PC-9 (cell line): ENCODE results near the gene CELF4. TPM values are rescaled to one million over a fixed set of nuclear protein-coding genes. Genes with fewer than 3 reads are reported as not detected.

ENCODE experiments used
- BruUV-seq: library from RNA; stranded (reverse); fragments of 400-500 nt; replicated peaks from 2 replicates; lab custom pipeline; 2021; lab: Mats Ljungman, UMichigan
- CTCF ChIA-PET: fragments of 300-600 bp; sonication (Branson Sonifier 250); formaldehyde crosslinking; loops from one replicate; lab custom pipeline; 2022; ENCODE audit warnings: antibody characterized with exemption; lab: Charles Lee
- POLR2A ChIA-PET: fragments of 300-600 bp; sonication (Branson Sonifier 250); formaldehyde crosslinking; loops from one replicate; lab custom pipeline; 2022; ENCODE audit warnings: antibody characterized with exemption; ENCODE audit not compliant: unreplicated experiment; lab: Charles Lee
- DNase-seq, 2 experiments: peaks; one replicate each; pipeline versions ENCODE4 v3.0.0 to v3.0.0-alpha.2; 2015 to 2022; ENCODE audit warnings: mixed read lengths in 1 of 2
- H2AFZ ChIP-seq: fragments of 200-600 bp; sonication (generic); 2 replicates; pipeline ENCODE4 v1.8.1; 2017; ENCODE audit warnings: antibody characterized with exemption
- H3F3A ChIP-seq: fragments of 200-600 bp; sonication (generic); 2 replicates; pipeline ENCODE4 v1.8.1; 2017; ENCODE audit warnings: antibody characterized with exemption, mild to moderate bottlenecking, low read depth; ENCODE audit not compliant: insufficient read depth
- H3K27ac ChIP-seq: fragments of 200-600 bp; sonication (generic); 2 replicates; pipeline ENCODE4 v1.6.1; 2016; ENCODE audit warnings: mixed run types
- H3K27me3 ChIP-seq: fragments of 200-600 bp; sonication (generic); 2 replicates; pipeline ENCODE4 v1.6.1; 2016; ENCODE audit warnings: low read depth, mixed run types; ENCODE audit not compliant: insufficient read depth
- H3K36me3 ChIP-seq: fragments of 200-600 bp; sonication (generic); 2 replicates; pipeline ENCODE4 v1.6.1; 2016; ENCODE audit warnings: low read depth, mixed run types
- H3K4me1 ChIP-seq: fragments of 200-600 bp; sonication (generic); replicated peaks from 2 replicates; pipeline ENCODE4 v1.6.1; 2016; ENCODE audit warnings: mixed run types; ENCODE audit not compliant: insufficient read depth
- H3K4me2 ChIP-seq: fragments of 200-600 bp; sonication (generic); 2 replicates; pipeline ENCODE4 v1.6.1; 2017; ENCODE audit warnings: mixed run types
- H3K4me3 ChIP-seq: fragments of 200-600 bp; sonication (generic); 2 replicates; pipeline ENCODE4 v1.6.1; 2016; ENCODE audit warnings: mixed run types
- H3K79me2 ChIP-seq: fragments of 200-600 bp; sonication (generic); 2 replicates; pipeline ENCODE4 v1.6.1; 2017; ENCODE audit warnings: low read depth, mixed run types
- H3K9me2 ChIP-seq: fragments of 200-600 bp; sonication (generic); 2 replicates; pipeline ENCODE4 v1.8.1; 2017; ENCODE audit warnings: mild to moderate bottlenecking; ENCODE audit not compliant: insufficient read depth
- H3K9me3 ChIP-seq: fragments of 200-600 bp; sonication (generic); 2 replicates; pipeline ENCODE4 v1.8.1; 2016; ENCODE audit warnings: low read depth; ENCODE audit not compliant: insufficient read depth
- H4K20me1 ChIP-seq: fragments of 200-600 bp; sonication (generic); 2 replicates; pipeline ENCODE4 v1.8.1; 2017; ENCODE audit not compliant: insufficient read depth
- EZH2 ChIP-seq: fragments of 200-600 bp; sonication (generic); IDR thresholded peaks from 2 replicates; pipeline ENCODE4 v1.8.0; 2017; ENCODE audit warnings: antibody characterized with exemption, low read depth
- intact Hi-C: fragments of 100-400 bp; cut with micrococcal nuclease; formaldehyde crosslinking; loops from one replicate; pipeline ENCODE4 v1.10.0; 2022; ENCODE audit not compliant: unreplicated experiment
- total RNA-seq: library from RNA; stranded (reverse); gene quantifications from 2 replicates; pipeline ENCODE4 v1.2.3, GENCODE V29; 2021
- TF ChIP-seq, protein P1 (sequence below): fragments of 200-600 bp; sonication (generic); conservative IDR thresholded peaks from 2 replicates; pipeline ENCODE4 v1.6.1; 2017; ENCODE audit warnings: mixed run types, antibody characterized with exemption, mild to moderate bottlenecking, moderate library complexity

Gene CELF4
- total RNA-seq, 1 experiment from 2014 or later = 1.2 TPM

DNA sequence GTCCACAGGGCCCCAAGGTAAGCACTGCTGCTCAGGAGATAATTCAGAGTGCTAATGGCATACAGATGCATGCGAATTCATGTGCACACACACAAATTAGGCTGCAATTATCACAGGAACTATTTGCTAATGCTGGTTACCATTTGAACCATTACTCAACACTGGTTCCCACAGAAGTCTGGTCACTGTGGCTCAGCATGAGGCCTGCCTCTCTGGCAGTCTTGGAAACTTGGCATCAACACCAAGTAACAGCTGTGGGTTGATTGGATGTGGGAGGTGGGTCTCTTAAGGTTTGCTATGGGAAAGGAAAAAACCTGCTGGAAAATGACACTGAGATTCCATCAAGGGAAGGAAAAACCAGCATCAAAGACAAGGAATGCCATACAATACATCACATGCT, 105.0 kb downstream of the CELF4 start:
- CTCF ChIA-PET = no interaction called here
- no peak for TF ChIP-seq EZH2
- TF ChIP-seq, protein P1, sequence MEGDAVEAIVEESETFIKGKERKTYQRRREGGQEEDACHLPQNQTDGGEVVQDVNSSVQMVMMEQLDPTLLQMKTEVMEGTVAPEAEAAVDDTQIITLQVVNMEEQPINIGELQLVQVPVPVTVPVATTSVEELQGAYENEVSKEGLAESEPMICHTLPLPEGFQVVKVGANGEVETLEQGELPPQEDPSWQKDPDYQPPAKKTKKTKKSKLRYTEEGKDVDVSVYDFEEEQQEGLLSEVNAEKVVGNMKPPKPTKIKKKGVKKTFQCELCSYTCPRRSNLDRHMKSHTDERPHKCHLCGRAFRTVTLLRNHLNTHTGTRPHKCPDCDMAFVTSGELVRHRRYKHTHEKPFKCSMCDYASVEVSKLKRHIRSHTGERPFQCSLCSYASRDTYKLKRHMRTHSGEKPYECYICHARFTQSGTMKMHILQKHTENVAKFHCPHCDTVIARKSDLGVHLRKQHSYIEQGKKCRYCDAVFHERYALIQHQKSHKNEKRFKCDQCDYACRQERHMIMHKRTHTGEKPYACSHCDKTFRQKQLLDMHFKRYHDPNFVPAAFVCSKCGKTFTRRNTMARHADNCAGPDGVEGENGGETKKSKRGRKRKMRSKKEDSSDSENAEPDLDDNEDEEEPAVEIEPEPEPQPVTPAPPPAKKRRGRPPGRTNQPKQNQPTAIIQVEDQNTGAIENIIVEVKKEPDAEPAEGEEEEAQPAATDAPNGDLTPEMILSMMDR = no peak
- Histone ChIP-seq H3K4me2 (no peak overlapping the region), H3K9me2 (no peaks in the 10 kb centered on the region), H3K36me3 (no peaks in the 10 kb centered on the region), H3K4me1 (no peaks in the 10 kb centered on the region), H4K20me1 (no peaks in the 10 kb centered on the region), H2AFZ (no peak overlapping the region), H3K27ac (no peak overlapping the region), H3K4me3 (no peak overlapping the region), H3F3A (no peaks in the 10 kb centered on the region), H3K9me3 (no peaks in the 10 kb centered on the region), H3K27me3 (peaks cover 11% of the 10 kb centered on the region), H3K79me2 (no peaks in the 10 kb centered on the region)
- POLR2A ChIA-PET = no interaction called here
- no peak for DNase-seq
- intact Hi-C loops = no loop called here
- BruUV-seq = no TSS peak

DNA sequence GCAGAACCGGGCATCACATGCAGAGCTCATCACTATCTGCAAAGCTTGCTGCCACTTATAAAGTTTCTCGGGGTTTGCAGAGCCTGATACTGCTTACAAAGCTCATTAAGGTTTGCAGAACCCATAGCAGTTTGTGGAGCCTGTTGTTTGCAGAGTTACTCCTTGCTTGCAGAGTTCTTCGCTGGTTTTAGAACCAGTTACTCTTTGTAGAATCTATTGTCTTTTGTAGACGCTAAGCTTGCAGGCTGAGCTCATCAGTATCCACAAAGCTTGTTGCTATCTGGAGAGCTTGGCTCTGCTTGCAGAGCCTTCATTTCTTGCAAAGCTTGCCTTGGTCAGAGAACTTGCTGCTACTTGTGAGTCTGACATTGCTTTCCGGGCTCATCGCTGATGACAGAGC, 106.9 kb downstream of the CELF4 start:
- POLR2A ChIA-PET = no interaction called here
- Histone ChIP-seq H3F3A (no peaks in the 10 kb centered on the region), H3K36me3 (no peaks in the 10 kb centered on the region), H4K20me1 (no peaks in the 10 kb centered on the region), H3K4me1 (no peaks in the 10 kb centered on the region), H3K9me2 (no peaks in the 10 kb centered on the region), H2AFZ (no peak overlapping the region), H3K79me2 (no peaks in the 10 kb centered on the region), H3K27me3 (peaks cover 11% of the 10 kb centered on the region), H3K27ac (no peak overlapping the region), H3K4me2 (no peak overlapping the region), H3K4me3 (no peak overlapping the region), H3K9me3 (no peaks in the 10 kb centered on the region)
- no TSS peak for BruUV-seq
- no peak for DNase-seq
- intact Hi-C loops = no loop called here
- CTCF ChIA-PET = no interaction called here
- TF ChIP-seq, protein P1 = no peak
- TF ChIP-seq EZH2 = no peak

DNA sequence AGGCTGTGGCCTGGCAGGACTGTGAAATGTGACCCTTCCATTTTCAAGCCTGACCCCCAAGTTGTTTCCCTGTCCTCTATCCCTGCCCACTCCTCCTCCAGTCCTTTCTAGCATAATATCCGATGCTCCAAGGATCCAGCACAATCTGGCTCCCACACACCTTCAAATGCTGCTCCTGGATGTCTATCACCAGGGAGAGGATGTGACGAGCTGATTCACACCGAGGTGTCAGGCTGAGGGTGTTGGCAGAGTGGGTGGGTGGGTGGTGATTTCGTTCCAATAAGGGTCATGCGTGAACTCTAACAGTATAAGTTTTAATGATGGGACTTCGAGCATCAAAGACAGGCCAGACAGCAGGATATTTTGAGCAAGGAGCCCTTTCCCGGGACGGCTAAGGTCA, 107.8 kb downstream of the CELF4 start:
- intact Hi-C loops = no loop called here
- Histone ChIP-seq H2AFZ (no peak overlapping the region), H3K79me2 (no peaks in the 10 kb centered on the region), H3K4me3 (no peak overlapping the region), H3K36me3 (no peaks in the 10 kb centered on the region), H3K9me2 (no peaks in the 10 kb centered on the region), H3K27me3 (peaks cover 6% of the 10 kb centered on the region; the same call in 1 of the 2 replicates), H4K20me1 (no peaks in the 10 kb centered on the region), H3K4me1 (no peaks in the 10 kb centered on the region), H3K9me3 (no peaks in the 10 kb centered on the region), H3K27ac (no peak overlapping the region), H3F3A (no peaks in the 10 kb centered on the region), H3K4me2 (no peak overlapping the region)
- CTCF ChIA-PET = no interaction called here
- no TSS peak for BruUV-seq
- DNase-seq = no peak
- POLR2A ChIA-PET = no interaction called here
- TF ChIP-seq, protein P1 = no peak
- no peak for TF ChIP-seq EZH2
